CD14-positive monocyte (primary cell): ENCODE measurements around the gene SPHKAP. TPM values are rescaled to one million over a fixed set of nuclear protein-coding genes. Genes with fewer than 3 reads are reported as not detected.

Source experiments
- DNase-seq, 3 donors: peaks; one replicate each; pipeline ENCODE4 v3.0.0-alpha.2; 2011 to 2022
- H2AFZ ChIP-seq: 2 replicates; pipeline ENCODE4 v1.6.0; 2012; ENCODE audit warnings: mild to moderate bottlenecking, low read depth, low read length, inconsistent platforms; ENCODE audit not compliant: insufficient read depth, poor library complexity, severe bottlenecking
- H3K27ac ChIP-seq, 2 donors: 1 replicate in 1 of 2; 2 replicates in 1 of 2; pipeline ENCODE4 v1.5.1; 2012 to 2013; ENCODE audit warnings: low read length in 2 of 2, control low read depth in 1 of 2, inconsistent platforms in 1 of 2, low read depth in 1 of 2, mild to moderate bottlenecking in 1 of 2
- H3K27me3 ChIP-seq, 2 donors: one replicate each; pipeline versions ENCODE4 v1.6.0 to v1.6.1; 2011 to 2013; ENCODE audit warnings: low read length in 2 of 2; ENCODE audit not compliant: control insufficient read depth in 2 of 2, insufficient read depth in 2 of 2
- H3K36me3 ChIP-seq, 2 donors: replicated peaks in 1 of 2; 1 replicate in 1 of 2; 2 replicates in 1 of 2; pipeline versions ENCODE4 v1.5.1 to v1.6.1; 2012 to 2013; ENCODE audit warnings: low read length in 2 of 2, control low read depth in 1 of 2, inconsistent platforms in 1 of 2, mild to moderate bottlenecking in 1 of 2; ENCODE audit not compliant: insufficient read depth in 2 of 2, control insufficient read depth in 1 of 2
- H3K4me1 ChIP-seq, 2 donors: 1 replicate in 1 of 2; 2 replicates in 1 of 2; pipeline versions ENCODE4 v1.5.1 to v1.6.1; 2012 to 2013; ENCODE audit warnings: low read length in 2 of 2, control low read depth in 1 of 2, inconsistent platforms in 1 of 2, mild to moderate bottlenecking in 1 of 2, moderate library complexity in 1 of 2; ENCODE audit not compliant: insufficient read depth in 2 of 2, control insufficient read depth in 1 of 2
- H3K4me2 ChIP-seq: replicated peaks from 2 replicates; pipeline ENCODE3; 2012; ENCODE audit warnings: low read length, moderate library complexity, mild to moderate bottlenecking; ENCODE audit not compliant: poor library complexity, severe bottlenecking; ENCODE audit errors: extremely low read depth
- H3K4me3 ChIP-seq, 3 experiments: fragments of 200-600 bp in 1 of 3; sonication (generic) in 1 of 3; replicated peaks in 1 of 3; 1 replicate in 2 of 3; 2 replicates in 1 of 3; pipeline ENCODE4 v1.5.1; 2011 to 2013; ENCODE audit warnings: low read length in 3 of 3, mild to moderate bottlenecking in 3 of 3, control low read depth in 2 of 3, low read depth in 2 of 3, inconsistent platforms in 1 of 3, moderate library complexity in 1 of 3
- H3K79me2 ChIP-seq: 2 replicates; pipeline ENCODE4 v1.6.0; 2012; ENCODE audit warnings: mild to moderate bottlenecking, control low read depth, inconsistent platforms, low read length, moderate library complexity; ENCODE audit not compliant: insufficient read depth
- H3K9ac ChIP-seq: 2 replicates; pipeline ENCODE4 v1.6.0; 2017; ENCODE audit warnings: low read length, mild to moderate bottlenecking; ENCODE audit not compliant: insufficient read depth, poor library complexity, severe bottlenecking
- H3K9me3 ChIP-seq, 2 donors: replicated peaks in 1 of 2; 1 replicate in 1 of 2; 2 replicates in 1 of 2; pipeline versions ENCODE4 v1.5.1 to v1.6.1; 2012 to 2013; ENCODE audit warnings: low read length in 2 of 2, control low read depth in 1 of 2; ENCODE audit not compliant: control insufficient read depth in 1 of 2, insufficient read depth in 1 of 2
- H4K20me1 ChIP-seq: 2 replicates; pipeline ENCODE4 v1.6.0; 2012; ENCODE audit warnings: mild to moderate bottlenecking, low read length, control low read depth, moderate library complexity; ENCODE audit not compliant: insufficient read depth
- H3K27ac Mint-ChIP-seq, 7 donors: one replicate each; pipeline ENCODE4 v1.8.0; 2020; ENCODE audit warnings: mild to moderate bottlenecking in 7 of 7, mixed read lengths in 7 of 7, moderate library complexity in 6 of 7, inconsistent platforms in 2 of 7
- H3K27me3 Mint-ChIP-seq, 3 donors: one replicate each; pipeline ENCODE4 v1.8.0; 2021 to 2022; ENCODE audit warnings: low read depth in 3 of 3, mild to moderate bottlenecking in 3 of 3, mixed read lengths in 3 of 3, moderate library complexity in 3 of 3, inconsistent platforms in 1 of 3
- H3K36me3 Mint-ChIP-seq, 2 donors: one replicate each; pipeline ENCODE4 v1.8.0; 2020; ENCODE audit warnings: mixed read lengths in 2 of 2, inconsistent platforms in 1 of 2, mild to moderate bottlenecking in 1 of 2
- H3K4me1 Mint-ChIP-seq: one replicate; pipeline ENCODE4 v1.8.0; 2020; ENCODE audit warnings: mild to moderate bottlenecking, mixed read lengths
- H3K4me3 Mint-ChIP-seq, 2 donors: one replicate each; pipeline ENCODE4 v1.8.0; 2020; ENCODE audit warnings: mild to moderate bottlenecking in 2 of 2, mixed read lengths in 2 of 2, moderate library complexity in 1 of 2
- H3K9me3 Mint-ChIP-seq, 7 donors: one replicate each; pipeline ENCODE4 v1.8.0; 2020 to 2022; ENCODE audit warnings: mixed read lengths in 7 of 7, mild to moderate bottlenecking in 6 of 7, moderate library complexity in 6 of 7, inconsistent platforms in 2 of 7
- WGBS: methylation state at CpG from one replicate; pipeline ENCODE4 v1.1.5; 2013; ENCODE audit warnings: missing lambda C conversion rate; ENCODE audit not compliant: insufficient coverage; 5-methylcytosine and 5-hydroxymethylcytosine counted together
- intact Hi-C, 2 donors: fragments of 100-400 bp; cut with micrococcal nuclease; formaldehyde crosslinking; loops; one replicate each; pipeline versions ENCODE4 v1.15.0 to v1.15.1; 2023
- polyA plus RNA-seq, 3 donors: library from polyadenylated mRNA; depleted of rRNA in 1 of 3; unstranded in 2 of 3; stranded (reverse) in 1 of 3; fragments of 300-500 nt in 2 of 3; fragments of >200 nt in 1 of 3; fragmentation: Illumina TruSeq in 2 of 3; gene quantifications; 1 replicate in 2 of 3; 2 replicates in 1 of 3; pipeline ENCODE4 v1.2.3, GENCODE V29; 2012 to 2021
- TF ChIP-seq, protein P1 (sequence below): fragments of 200-600 bp; IDR thresholded peaks from one replicate; pipeline ENCODE4 v1.8.0; 2022; ENCODE audit warnings: antibody characterized with exemption, mild to moderate bottlenecking

Gene SPHKAP
- polyA plus RNA-seq, 3 donors = not detected

DNA sequence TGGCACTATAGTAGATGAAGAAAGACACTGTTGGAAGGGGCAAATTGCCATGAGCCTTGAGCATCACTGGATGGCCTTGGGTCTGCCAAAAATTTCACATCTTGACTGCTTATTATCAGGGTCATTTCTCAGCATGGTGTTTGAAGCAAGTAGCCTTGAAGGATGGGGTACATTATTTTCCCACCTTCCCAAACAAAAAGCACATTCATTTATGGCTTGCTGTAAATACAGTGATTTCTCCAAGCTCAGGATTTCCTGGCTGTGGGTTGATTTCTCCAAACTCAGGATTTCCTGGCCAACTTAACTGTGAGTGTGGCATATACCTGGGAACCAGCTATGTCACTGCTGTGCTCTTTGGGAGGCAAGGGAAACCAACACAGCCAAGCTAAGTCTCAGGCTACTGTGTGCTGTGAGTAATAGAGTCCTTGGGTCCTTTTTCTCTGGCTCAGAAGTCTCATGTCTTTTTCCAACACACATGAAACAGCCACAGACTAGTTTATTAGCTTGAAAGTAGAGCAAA lies 116.6 kb downstream of the SPHKAP start:
- H3K36me3 ChIP-seq = no peaks in the 10 kb centered on the region
- no peak overlapping the region for H3K4me3 ChIP-seq
- no peaks in the 10 kb centered on the region for H3K9me3 ChIP-seq
- H3K36me3 Mint-ChIP-seq = no peaks in the 10 kb centered on the region
- H3K27me3 ChIP-seq = no peaks in the 10 kb centered on the region
- H3K4me1 ChIP-seq = no peaks in the 10 kb centered on the region
- intact Hi-C loops = no loop called here
- H2AFZ ChIP-seq = no peak overlapping the region
- peaks cover 0 to 3% (median 0%) of the 10 kb centered on the region in 7 donors for H3K9me3 Mint-ChIP-seq
- H3K4me2 ChIP-seq = no peak overlapping the region
- no peak overlapping the region for H3K27ac Mint-ChIP-seq
- H3K4me3 Mint-ChIP-seq = no peak overlapping the region
- no peaks in the 10 kb centered on the region for H3K79me2 ChIP-seq
- no peaks in the 10 kb centered on the region for H4K20me1 ChIP-seq
- TF ChIP-seq, protein P1, sequence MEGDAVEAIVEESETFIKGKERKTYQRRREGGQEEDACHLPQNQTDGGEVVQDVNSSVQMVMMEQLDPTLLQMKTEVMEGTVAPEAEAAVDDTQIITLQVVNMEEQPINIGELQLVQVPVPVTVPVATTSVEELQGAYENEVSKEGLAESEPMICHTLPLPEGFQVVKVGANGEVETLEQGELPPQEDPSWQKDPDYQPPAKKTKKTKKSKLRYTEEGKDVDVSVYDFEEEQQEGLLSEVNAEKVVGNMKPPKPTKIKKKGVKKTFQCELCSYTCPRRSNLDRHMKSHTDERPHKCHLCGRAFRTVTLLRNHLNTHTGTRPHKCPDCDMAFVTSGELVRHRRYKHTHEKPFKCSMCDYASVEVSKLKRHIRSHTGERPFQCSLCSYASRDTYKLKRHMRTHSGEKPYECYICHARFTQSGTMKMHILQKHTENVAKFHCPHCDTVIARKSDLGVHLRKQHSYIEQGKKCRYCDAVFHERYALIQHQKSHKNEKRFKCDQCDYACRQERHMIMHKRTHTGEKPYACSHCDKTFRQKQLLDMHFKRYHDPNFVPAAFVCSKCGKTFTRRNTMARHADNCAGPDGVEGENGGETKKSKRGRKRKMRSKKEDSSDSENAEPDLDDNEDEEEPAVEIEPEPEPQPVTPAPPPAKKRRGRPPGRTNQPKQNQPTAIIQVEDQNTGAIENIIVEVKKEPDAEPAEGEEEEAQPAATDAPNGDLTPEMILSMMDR = no peak
- no peak overlapping the region for H3K27ac ChIP-seq
- no peaks in the 10 kb centered on the region for H3K4me1 Mint-ChIP-seq
- H3K9ac ChIP-seq = no peak overlapping the region
- DNase-seq = no peak
- no peaks in the 10 kb centered on the region for H3K27me3 Mint-ChIP-seq

DNA sequence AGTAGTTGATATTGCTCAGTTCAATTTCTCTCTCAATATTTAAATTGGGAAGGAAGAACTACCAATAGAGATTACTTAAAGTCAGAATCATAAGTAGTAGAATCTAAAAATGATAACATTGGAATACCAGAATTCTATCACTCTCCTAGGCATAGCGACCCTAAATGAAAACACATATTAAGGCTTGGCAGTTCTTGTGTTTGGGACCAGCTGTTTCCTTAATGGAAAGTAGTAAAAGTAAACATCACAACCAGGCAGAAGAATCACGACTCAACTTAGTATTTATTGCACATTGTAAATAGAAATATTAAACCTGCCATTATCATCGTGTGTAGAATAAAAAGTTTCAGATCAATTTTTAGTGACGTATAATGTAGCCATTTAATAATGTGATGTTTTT lies 117.5 kb downstream of the SPHKAP start:
- Histone ChIP-seq H3K27ac (no peak overlapping the region), H3K36me3 (no peaks in the 10 kb centered on the region), H3K9ac (no peak overlapping the region), H3K4me3 (no peak overlapping the region), H3K9me3 (no peaks in the 10 kb centered on the region), H4K20me1 (no peaks in the 10 kb centered on the region), H3K4me1 (no peaks in the 10 kb centered on the region), H2AFZ (no peak overlapping the region), H3K79me2 (no peaks in the 10 kb centered on the region), H3K4me2 (no peak overlapping the region), H3K27me3 (no peaks in the 10 kb centered on the region)
- H3K4me3 Mint-ChIP-seq = no peak overlapping the region
- no CpG with 5 or more reads among the region's 4 CpGs for WGBS
- H3K4me1 Mint-ChIP-seq = no peaks in the 10 kb centered on the region
- no peaks in the 10 kb centered on the region for H3K36me3 Mint-ChIP-seq
- no peak overlapping the region for H3K27ac Mint-ChIP-seq
- TF ChIP-seq, protein P1 = no peak
- H3K27me3 Mint-ChIP-seq = no peaks in the 10 kb centered on the region
- intact Hi-C loops = no loop called here
- peaks cover 0 to 3% (median 0%) of the 10 kb centered on the region in 7 donors for H3K9me3 Mint-ChIP-seq
- DNase-seq = no peak
